GM19397 (cell line): ENCODE data around the gene B3GNT7.
"Not testable (repeated sequence)": the region's sequence is repeated elsewhere in the genome, so short reads cannot be mapped to it uniquely, and the experiment has no call there.

Experiments
- ATAC-seq: cut with Tn5 transposase; IDR thresholded peaks from one replicate; pipeline ENCODE4 v1.9.1; 2021; ENCODE audit warnings: mild to moderate bottlenecking, moderate library complexity; ENCODE audit not compliant: unreplicated experiment

The B3GNT7 gene

DNA sequence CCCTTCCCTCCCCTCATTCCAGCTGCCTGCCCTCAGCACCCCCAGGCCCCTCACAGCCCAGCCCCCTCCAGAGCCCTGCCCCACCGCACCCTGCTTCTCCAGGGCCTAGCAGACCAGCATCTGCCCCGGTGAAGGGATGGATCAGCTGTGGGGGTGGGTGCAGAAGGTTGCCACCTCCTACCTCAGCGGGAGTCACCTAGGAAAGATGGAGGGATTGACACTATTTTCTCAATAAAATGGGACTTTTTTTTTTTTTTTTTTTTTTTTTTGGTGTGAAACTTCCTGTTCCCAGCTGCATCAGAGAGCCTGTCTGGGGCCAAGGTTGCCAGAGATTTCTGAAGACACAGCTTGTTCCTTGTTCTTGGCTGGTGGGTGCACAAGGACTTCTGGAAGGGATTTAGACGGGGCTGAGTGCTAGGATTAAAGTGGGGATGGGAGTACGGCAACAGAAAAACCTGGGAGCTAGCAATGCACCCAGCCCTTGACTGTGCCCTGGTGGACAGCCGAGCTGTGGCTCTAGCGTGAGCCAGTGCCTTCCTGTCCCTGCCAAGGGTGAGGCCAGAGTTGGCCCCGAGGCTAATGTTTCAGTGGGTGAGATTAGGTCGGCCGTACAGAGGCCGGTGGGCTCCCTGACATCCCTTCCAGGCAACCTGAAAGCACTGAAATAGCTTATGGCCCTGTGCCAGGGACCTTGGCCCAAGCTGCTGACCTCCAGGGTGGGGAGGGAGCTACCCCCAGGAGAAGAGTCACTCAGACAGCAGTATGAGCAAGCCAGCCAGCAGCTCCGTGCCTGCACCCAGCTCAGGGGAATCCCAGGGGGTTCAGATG lies 4.6 kb downstream of the B3GNT7 start:
- no peak for ATAC-seq

DNA sequence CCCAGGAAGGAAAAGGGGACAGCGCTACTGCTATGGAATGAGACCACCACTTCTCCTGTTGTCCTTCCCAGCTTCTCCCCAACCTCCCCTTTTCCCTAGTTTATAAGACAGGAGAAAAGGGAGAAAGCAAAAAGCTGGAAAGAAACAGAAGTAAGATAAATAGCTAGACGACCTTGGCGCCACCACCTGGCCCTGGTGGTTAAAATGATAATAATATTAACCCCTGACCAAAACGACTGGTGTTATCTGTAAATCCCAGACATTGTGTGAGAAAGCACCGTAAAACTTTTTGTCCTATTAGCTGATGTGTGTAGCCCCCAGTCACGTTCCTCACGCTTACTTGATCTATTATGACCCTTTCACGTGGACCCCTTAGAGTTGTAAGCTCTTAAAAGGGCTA lies 5.2 kb downstream of the B3GNT7 start:
- not testable (repeated sequence) for ATAC-seq

DNA sequence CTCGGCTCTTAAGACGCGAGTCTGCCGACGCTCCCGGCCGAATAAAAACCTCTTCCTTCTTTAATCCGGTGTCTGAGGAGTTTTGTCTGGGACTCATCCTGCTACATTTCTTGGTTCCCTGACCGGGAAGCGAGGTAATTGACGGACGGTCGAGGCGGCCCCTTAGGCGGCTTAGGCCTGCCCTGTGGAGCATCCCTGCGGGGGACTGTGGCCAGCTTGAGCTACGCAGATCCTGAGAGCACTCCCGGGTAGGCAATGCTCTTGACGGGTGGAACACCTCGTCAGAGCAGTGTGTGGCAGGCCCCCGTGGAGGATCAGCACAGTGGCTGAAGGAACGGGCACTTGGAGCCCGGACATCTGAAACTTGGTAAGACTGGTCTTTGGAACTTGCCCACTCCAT lies 5.6 kb downstream of the B3GNT7 start:
- not testable (repeated sequence) for ATAC-seq

DNA sequence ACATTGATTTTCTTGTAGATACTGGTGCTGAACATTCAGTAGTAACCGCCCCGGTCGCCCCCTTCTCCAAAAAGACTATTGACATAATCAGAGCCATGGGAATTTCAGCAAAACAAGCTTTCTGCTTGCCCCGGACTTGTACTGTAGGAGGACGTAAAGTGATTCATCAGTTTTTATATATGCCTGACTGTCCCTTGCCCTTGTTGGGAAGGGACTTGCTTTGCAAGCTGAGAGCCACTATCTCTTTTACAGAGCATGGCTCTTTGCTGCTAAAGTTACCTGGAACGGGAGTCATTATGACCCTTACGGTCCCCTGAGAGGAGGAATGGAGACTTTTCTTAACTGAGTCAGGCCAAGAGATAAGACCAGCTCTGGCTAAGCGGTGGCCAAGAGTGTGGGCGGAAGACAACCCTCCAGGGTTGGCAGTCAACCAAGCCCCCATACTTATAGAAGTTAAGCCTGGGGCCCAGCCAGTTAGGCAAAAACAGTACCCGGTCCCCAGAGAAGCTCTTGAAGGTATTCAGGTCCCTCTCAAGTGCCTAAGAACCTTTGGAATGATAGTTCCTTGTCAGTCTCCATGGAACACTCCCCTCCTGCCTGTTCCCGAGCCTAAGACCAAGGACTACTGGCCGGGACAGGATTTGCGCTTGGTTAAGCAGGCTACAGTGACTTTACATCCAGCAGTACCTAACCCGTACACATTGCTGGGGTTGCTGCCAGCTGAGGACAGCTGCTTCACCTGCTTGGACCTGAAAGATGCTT lies 8.1 kb downstream of the B3GNT7 start:
- ATAC-seq: not testable (repeated sequence)

DNA sequence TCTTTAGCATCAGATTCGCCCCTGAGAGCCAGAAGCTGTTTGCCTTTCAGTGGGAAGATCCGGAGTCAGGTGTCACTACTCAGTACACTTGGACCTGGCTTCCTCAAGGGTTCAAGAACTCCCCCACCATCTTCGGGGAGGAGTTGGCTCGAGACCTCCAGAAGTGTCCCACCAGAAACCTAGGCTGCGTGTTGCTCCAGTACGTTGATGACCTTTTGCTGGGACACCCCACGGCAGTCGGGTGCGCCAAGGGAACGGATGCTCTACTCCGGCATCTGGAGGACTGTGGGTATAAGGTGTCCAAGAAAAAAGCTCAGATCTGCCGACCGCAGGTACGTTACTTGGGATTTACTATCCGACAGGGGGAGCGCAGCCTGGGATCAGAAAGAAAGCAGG lies 8.7 kb downstream of the B3GNT7 start:
- ATAC-seq: not testable (repeated sequence)

DNA sequence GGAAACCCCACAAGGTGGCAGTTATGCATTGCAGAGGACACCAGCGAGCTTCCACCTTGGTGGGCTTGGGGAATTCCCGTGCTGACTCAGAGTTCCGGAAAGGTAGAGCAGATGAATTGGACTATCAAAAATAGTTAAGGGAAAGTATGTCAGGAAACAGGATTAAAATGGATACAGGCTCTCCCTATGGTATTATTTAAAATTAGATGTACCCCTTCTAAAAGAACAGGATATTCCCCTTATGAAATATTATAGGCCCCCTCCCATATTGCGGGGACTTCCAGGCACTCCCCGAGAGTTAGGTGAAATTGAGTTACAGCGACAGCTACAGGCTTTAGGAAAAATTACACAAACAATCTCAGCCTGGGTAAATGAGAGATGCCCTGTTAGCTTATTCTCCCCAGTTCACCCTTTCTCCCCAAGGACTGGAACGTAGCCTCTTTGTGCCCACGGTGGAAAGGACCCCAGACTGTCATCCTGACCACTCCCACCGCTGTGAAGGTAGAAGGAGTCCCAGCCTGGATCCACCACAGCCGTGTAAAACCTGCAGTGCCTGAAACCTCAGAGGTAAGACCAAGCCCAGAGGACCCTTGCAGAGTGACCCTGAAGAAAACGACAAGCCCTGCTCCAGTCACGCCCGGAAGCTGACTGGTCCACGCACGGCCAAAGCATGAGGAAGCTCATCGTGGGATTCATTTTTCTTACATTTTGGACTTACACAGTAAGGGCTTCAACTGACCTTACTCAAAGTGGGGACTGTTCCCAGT lies 10.3 kb downstream of the B3GNT7 start:
- ATAC-seq: not testable (repeated sequence)

DNA sequence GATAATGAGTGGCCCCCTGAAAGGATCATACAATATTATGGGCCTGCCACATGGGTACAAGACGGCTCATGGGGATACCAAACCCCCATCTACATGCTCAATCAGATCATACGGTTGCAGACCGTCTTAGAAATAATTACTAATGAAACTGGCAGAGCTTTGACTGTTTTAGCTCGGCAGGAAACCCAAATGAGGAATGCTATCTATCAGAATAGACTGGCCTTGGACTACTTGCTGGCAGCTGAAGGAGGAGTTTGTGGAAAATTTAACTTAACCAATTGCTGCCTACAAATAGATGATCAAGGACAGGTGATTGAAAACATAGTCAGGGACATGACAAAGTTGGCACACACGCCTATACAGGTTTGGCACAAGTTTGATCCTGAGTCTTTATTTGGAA lies 12.2 kb downstream of the B3GNT7 start:
- not testable (repeated sequence) for ATAC-seq

DNA sequence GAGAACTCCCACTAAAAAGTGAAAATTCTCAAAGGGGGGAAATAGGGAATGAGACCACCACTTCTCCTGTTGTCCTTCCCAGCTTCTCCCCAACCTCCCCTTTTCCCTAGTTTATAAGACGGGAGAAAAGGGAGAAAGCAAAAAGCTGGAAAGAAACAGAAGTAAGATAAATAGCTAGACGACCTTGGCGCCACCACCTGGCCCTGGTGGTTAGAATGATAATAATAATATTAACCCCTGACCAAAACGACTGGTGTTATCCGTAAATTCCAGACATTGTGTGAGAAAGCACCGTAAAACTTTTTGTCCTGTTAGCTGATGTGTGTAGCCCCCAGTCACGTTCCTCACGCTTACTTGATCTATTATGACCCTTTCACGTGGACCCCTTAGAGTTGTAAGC lies 12.8 kb downstream of the B3GNT7 start:
- ATAC-seq: not testable (repeated sequence)

DNA sequence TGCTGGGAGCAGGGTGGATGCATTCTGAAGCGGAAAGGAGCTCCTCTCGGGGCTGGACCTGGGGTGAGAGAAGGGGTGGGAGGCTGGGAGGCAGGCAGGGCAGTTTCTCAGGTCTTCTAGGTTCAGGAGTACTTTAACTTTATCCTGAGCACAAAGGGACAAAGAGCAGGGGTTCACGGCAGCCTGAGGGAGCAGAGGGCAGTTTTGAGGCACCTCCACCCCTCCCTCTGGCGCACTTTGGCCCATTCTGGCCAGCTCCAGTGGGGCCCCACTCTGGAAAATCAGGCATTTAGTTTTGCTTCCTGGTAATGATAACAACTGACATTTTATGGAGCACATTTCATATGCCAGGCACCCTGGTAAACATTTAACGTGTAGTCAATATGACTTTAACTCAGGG lies 14.3 kb downstream of the B3GNT7 start:
- ATAC-seq: no peak

DNA sequence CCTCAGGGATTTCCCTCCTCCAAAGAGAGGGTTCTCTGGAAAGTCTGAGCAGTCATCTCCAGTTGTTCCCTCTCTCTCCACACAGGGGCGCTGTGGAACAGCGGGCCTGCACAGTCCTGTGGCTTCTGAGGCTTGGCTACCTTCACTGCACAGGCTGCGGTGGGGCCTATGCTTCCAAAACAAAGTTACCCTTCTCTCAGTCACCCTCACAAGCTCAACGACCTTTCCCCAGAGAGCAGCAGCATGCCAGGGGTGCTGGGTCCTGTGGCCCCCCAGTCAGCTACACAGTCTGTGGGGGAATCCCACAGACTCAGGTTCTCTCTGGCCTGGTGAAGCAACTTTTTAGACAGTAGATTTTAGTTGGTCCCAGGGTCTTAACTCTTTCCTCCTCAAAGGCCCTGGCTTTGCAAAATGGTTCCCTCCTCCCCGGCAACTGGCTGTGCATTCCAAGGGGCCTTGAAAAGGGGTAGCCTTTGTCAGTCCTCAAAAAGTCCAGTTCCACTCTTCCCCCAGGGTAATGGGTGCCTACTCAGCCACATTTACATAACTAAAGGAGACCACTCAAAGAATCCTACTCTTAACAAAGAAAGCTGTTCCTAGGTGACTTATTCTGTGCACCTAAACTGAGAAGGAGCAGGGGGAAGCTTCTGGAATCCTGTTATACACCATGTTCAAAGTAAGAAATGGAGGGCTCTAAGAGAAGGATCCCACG lies 14.9 kb downstream of the B3GNT7 start:
- no peak for ATAC-seq

DNA sequence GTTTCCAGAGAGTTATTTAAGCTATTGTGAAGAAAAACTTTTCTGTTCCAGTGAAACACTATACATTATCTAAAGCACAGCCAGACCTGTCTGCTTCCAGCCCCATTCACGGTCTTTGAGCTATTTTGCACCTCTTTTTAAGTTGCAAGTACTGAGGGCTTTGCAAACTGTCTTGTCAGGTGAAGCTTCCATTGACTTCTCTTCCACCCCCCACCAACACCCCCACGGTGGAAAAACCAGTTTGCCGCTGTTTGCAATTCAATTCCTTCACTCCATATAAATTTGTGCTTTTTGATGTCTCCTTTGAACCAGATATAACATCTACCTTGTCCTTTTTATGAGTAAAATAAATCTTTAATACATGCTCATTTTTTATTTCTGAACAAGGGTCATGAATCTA lies 15.7 kb downstream of the B3GNT7 start:
- ATAC-seq: no peak

DNA sequence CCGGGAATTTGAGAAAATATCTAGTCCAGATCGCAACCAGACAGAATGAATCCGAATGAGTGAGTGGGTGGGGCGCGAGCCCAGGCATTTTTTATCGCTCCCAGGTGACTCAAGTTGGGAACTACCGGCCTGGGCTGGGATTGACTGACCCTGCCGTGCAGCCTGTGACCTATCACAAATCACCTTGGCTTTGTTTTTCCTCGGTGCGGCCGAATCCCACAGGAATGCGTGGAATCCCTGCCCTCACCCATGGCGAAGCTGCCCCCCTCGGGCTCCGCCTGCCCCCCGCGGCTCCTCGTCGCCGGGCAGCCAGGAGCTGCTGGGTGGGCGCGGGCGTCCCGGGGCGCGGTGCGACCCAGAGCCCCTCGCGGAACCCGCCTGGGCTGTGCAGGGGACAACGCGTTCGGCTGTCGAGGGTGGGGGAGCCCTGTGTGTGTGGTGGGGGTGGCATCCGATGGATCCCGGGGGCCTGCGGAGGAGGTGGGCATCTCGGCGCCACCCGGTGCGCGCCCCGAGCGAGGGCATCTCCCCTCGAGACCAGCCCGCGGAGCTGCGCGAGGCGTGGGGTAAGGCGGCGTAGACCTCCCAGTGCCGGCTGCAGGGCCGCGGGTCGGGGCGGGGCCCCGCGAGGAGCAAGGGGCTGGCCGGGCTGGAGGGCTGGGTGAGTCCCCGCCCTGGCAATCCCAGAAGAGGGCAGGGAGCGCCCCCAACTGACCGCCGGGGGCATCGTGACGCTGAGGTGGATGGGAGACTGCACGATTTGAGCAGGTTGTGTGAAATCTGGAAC lies 16.5 kb downstream of the B3GNT7 start:
- ATAC-seq: peak; percentile 99

DNA sequence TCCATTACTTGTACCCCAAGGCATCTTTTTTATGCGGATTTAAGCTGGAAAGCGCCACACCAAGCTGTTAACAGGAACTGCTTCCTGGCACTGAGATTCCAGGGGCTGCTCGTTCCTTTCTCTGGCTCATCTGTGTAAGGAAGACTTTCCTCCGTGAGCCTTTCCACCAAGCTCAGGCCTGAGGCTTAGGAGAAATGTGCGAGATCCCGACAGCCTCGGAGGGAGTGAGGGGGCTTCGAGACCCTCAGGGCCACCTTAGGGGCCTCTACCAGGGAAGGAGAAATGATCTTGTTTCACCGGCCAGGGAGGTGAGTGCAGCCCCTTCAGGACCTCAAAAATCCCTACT lies 17.1 kb downstream of the B3GNT7 start:
- ATAC-seq: peak; percentile 10

DNA sequence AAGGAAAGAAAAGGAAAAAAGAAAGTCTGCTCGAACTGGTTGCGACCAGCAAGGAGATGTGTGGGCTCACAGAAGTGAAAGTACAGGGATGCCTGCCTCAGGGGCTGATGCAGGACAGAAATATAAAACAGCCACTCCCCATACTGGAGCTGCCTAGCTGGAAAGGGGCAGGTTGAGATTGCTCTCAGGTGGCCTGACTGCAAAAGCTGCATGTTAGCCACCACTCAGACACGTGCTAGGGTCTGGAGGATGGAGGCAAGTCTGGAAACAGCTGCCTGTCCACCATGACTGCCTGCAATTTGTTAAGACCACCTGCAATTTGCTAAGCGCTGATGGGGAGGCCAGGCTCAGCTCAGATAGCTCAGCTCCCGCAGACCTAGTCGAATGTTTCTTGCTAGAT lies 17.9 kb downstream of the B3GNT7 start:
- ATAC-seq: no peak

DNA sequence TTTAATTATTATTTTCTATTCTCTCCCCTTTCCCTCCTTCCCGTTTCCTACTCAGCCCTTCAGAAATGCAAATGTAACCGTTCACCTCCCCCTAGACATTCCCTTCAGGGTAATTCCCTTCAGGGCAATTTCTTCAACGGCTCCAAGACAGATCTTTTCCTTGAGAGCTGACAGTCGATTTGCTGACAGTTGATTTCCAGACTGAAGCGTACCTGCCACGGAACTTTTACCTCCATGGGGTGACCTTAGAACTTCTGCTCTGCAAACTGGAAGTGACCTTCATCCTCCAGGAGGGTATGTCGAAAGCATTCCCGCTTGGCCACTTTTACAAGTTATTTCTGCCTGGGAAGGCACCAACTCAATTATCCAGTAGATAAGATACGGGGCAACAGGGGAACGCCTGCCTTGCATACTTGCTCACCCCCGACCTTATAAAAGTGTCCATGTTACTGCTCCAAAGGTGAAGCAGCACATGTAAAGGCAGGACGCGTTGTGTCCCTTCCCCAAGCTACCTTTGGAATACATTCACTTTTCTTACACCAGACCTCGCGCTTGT lies 18.5 kb downstream of the B3GNT7 start:
- no peak for ATAC-seq

DNA sequence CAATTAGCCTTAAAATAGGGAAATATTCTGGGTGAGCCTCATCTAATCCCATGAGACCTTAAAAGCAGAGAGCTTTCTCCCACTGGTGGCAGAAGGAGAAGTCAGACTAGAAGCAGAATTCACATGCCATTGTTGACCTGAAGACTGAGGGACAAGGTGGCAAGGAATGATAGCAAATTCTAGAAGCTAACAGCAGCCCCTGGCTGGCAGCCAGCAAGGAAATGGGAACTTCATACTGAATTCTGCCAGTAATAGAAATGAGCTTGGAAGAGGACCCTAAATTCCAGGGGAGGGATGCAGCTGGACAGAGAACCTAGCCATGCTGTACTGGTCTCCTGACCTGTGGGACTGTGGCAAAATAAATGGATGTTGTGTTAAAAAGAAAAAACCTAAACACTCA lies 19.5 kb downstream of the B3GNT7 start:
- ATAC-seq: no peak

DNA sequence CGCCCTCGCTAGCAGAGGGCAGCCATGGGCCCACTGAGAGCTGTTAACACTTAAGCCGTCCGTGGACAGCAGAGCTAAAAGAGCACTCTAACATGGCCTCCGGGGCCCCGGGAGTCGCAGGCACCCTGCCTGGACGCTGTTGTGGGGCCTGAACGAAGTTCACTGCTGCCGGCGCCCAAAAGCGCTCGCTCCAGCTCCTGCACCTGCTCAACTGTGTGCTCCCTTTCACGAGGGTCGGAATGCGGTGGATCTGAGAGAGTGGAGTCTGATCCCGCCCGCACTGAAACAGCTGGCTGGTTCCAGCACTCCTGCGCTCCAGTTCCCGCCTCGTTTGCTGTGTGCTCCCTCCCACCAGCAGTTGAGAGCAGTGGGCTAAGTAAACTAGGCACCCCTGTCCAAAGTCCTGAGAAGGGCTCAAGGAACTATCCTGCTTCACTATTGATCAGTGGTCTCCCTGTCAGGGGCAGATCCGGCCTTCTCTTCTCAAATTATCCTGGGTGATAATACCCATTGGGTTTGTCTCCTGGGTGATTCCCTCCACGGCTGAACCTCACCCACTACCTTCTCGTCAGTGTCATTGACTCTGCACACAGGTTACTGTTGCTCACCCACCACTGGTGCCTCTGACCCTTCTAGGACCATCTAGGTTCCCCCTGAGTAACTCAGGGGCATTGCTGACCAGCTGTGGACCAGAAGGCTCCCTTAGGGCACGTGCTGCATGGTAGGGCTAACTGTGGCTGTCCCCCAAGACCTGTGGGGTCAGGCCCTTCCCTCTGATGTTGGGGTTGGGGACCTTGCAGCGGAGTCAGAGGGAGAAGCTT lies 23.5 kb downstream of the B3GNT7 start:
- ATAC-seq: no peak

DNA sequence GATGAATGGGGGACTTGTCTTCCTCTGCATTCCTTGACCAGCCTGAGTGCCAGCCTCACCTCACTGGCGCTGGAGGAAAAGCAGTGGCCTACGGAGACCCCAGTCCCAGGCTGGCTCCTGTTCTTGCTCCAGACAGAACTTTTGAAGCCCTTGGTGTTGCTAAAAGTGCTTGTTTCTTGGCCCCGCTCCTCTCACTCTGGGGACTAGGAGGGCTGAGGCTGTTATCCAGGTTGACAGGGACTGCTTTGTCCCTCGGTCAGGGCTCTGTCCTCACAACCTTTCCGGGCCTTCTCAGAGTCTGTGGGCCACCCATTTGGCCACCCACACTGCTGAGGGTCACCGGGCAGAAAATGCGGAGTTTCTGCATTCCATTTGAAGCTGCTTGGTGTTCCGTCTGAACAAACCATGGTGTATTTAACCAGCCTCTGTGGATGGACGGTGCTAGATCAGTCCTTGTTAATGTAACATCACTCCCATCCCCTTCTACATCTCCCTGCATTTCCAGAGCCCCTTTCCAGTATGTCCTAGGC lies 25.6 kb downstream of the B3GNT7 start:
- no peak for ATAC-seq

DNA sequence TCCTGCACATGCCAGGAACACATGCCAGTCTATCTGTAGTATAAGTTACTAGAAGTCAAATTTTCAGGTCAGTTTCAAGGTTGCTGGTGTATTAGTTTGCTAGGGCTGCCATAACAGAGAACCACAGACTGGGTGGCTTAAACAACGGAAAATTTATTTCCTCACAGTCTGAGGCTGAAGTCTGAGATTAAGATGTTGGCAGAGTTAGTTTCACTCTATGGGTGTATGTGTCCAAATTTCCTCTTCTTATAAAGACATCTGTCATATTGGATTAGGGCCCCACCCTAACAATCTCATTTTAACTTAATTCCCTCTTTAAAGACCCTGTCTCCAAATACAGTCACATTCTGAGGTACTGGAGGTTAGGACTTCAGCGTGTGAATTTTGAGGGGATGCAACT lies 26.5 kb downstream of the B3GNT7 start:
- ATAC-seq: no peak
